Hepatocyte (in vitro differentiated cells): ENCODE measurements around the gene AP3D1. TPM values are rescaled to one million over a fixed set of nuclear protein-coding genes. Genes with fewer than 3 reads are reported as not detected.
A peak's percentile ranks its signal among the peaks of the same experiment; 100 is the strongest.

ENCODE experiments used
- DNase-seq: peaks from one replicate; pipeline ENCODE4 v3.0.0-alpha.2; 2016; ENCODE audit warnings: low spot score
- H2AFZ ChIP-seq: fragments of 200-600 bp; sonication (generic); 2 replicates; pipeline ENCODE4 v1.6.0; 2016; ENCODE audit warnings: antibody characterized with exemption, mild to moderate bottlenecking
- H3K27ac ChIP-seq: fragments of 200-600 bp; sonication (generic); 2 replicates; pipeline ENCODE4 v1.5.1; 2016; ENCODE audit warnings: mild to moderate bottlenecking
- H3K27me3 ChIP-seq: fragments of 200-600 bp; sonication (generic); 2 replicates; pipeline ENCODE4 v1.6.1; 2016
- H3K36me3 ChIP-seq: fragments of 200-600 bp; sonication (generic); replicated peaks from 2 replicates; pipeline ENCODE4 v1.5.1; 2016; ENCODE audit warnings: low read depth; ENCODE audit not compliant: insufficient read depth
- H3K4me1 ChIP-seq: fragments of 200-600 bp; sonication (generic); 2 replicates; pipeline ENCODE4 v1.5.1; 2016; ENCODE audit warnings: mild to moderate bottlenecking, moderate library complexity; ENCODE audit not compliant: insufficient read depth
- H3K4me2 ChIP-seq: fragments of 200-600 bp; sonication (generic); 2 replicates; pipeline ENCODE4 v1.6.0; 2016
- H3K4me3 ChIP-seq: fragments of 200-600 bp; sonication (generic); 2 replicates; pipeline ENCODE4 v1.5.1; 2016; ENCODE audit warnings: mild to moderate bottlenecking
- H3K79me2 ChIP-seq: fragments of 200-600 bp; sonication (generic); 2 replicates; pipeline ENCODE4 v1.6.0; 2017; ENCODE audit warnings: mild to moderate bottlenecking
- H3K9me2 ChIP-seq: fragments of 200-600 bp; sonication (generic); replicated peaks from 2 replicates; pipeline ENCODE4 v1.6.0; 2017; ENCODE audit warnings: mild to moderate bottlenecking; ENCODE audit not compliant: insufficient read depth
- H3K9me3 ChIP-seq: fragments of 200-600 bp; sonication (generic); 2 replicates; pipeline ENCODE4 v1.5.1; 2016; ENCODE audit warnings: low read depth, mild to moderate bottlenecking
- H4K20me1 ChIP-seq: fragments of 200-600 bp; sonication (generic); 2 replicates; pipeline ENCODE4 v1.6.0; 2016; ENCODE audit warnings: mild to moderate bottlenecking; ENCODE audit not compliant: insufficient read depth, poor library complexity, severe bottlenecking
- EZH2 ChIP-seq: fragments of 200-600 bp; sonication (generic); IDR thresholded peaks from 2 replicates; pipeline ENCODE4 v1.6.1; 2016; ENCODE audit warnings: antibody characterized with exemption, mild to moderate bottlenecking, borderline replicate concordance
- EZH2phosphoT487 ChIP-seq: fragments of 200-600 bp; sonication (generic); IDR thresholded peaks from one replicate; pipeline ENCODE4 v1.6.1; 2018; ENCODE audit warnings: antibody characterized with exemption, mild to moderate bottlenecking, low read depth, moderate library complexity; ENCODE audit not compliant: unreplicated experiment, severe bottlenecking
- WGBS: methylation state at CpG from one replicate; pipeline ENCODE4 v1.1.6; 2016; ENCODE audit warnings: low lambda C conversion rate; ENCODE audit errors: missing lambda C conversion rate; 5-methylcytosine and 5-hydroxymethylcytosine counted together
- polyA plus RNA-seq: library from polyadenylated mRNA; unstranded; fragments of >200 nt; fragmentation: Nextera tagmentation; extraction: Ambion mirVana; gene quantifications from 2 replicates; pipeline ENCODE4 v1.2.1, GENCODE V29; 2016
- total RNA-seq: library from RNA; depleted of rRNA; stranded (reverse); fragments of >200 nt; gene quantifications from 2 replicates; pipeline ENCODE4 v1.2.3, GENCODE V29; 2014
- TF ChIP-seq, protein P1 (sequence below): fragments of 200-600 bp; sonication (generic); IDR thresholded peaks from 2 replicates; pipeline ENCODE4 v1.5.1; 2016; ENCODE audit warnings: antibody characterized with exemption, mild to moderate bottlenecking; ENCODE audit not compliant: poor library complexity

AP3D1 gene
- total and polyA plus RNA-seq, 2 experiments from 2014 or later: 102 to 108 TPM

DNA sequence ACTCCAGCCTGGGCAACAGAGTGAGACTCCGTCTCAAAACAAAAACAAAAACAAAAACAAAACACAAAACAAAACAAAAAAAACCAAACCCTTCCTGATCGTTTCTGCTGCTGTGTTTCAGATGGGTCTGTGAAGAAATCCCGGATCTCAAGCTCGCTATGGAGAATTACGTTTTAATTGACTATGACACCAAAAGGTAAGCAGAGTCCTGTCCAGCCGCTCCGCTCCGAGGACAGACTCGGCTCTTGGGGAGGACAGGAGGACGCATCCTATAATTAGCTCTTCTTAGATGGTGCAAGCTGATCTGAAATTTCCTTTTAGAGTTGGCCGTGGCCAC, 34.3 kb upstream of the AP3D1 start:
- Histone ChIP-seq H4K20me1 (peaks cover 23% of the 10 kb centered on the region), H3K9me2 (no peaks in the 10 kb centered on the region), H3K9me3 (no peaks in the 10 kb centered on the region), H3K36me3 (no peaks in the 10 kb centered on the region), H3K79me2 (peaks cover 75% of the 10 kb centered on the region), H3K27me3 (no peaks in the 10 kb centered on the region), H3K4me2 (peak overlapping the region; percentile 63), H2AFZ (no peak overlapping the region), H3K4me3 (no peak overlapping the region), H3K4me1 (peaks cover 24% of the 10 kb centered on the region), H3K27ac (peak overlapping the region; percentile 76)
- 57% methylated on average over 11 of the region's 11 CpGs for WGBS
- TF ChIP-seq, protein P1, sequence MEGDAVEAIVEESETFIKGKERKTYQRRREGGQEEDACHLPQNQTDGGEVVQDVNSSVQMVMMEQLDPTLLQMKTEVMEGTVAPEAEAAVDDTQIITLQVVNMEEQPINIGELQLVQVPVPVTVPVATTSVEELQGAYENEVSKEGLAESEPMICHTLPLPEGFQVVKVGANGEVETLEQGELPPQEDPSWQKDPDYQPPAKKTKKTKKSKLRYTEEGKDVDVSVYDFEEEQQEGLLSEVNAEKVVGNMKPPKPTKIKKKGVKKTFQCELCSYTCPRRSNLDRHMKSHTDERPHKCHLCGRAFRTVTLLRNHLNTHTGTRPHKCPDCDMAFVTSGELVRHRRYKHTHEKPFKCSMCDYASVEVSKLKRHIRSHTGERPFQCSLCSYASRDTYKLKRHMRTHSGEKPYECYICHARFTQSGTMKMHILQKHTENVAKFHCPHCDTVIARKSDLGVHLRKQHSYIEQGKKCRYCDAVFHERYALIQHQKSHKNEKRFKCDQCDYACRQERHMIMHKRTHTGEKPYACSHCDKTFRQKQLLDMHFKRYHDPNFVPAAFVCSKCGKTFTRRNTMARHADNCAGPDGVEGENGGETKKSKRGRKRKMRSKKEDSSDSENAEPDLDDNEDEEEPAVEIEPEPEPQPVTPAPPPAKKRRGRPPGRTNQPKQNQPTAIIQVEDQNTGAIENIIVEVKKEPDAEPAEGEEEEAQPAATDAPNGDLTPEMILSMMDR: no peak
- TF ChIP-seq EZH2 (no peak), EZH2phosphoT487 (no peak)
- DNase-seq: no peak

DNA sequence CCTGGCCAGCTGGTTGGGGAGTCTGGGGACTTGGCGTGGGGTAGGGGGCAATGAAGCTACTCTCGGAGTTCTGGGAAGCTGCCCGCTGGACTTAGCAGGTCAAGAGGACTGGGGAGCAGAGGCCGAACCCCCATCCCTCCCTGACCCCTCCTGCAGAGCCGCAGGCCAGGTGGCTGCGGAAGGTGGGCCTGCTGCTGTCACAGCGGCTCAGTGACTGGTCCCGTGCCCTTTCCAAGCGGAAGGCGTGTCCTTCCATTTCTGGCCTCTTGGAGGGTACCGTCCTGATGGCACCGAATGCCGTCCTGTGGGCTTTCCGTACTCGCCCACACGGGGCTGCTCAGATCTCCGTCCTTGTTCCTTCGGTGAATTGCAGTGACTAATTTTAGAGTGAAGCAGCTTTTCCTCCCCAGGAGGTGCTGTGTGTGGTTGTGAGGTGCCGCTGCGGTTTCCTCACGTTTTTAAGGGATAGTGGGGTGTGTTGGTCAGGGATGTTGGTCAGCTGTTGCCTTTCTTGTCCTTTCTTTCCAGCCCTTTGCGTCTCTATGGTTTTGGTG, 33.1 kb upstream of the AP3D1 start:
- Histone ChIP-seq H3K27me3 (no peaks in the 10 kb centered on the region), H2AFZ (no peak overlapping the region), H3K4me1 (peaks cover 24% of the 10 kb centered on the region), H3K9me2 (no peaks in the 10 kb centered on the region), H3K4me3 (no peak overlapping the region), H3K9me3 (no peaks in the 10 kb centered on the region), H3K36me3 (no peaks in the 10 kb centered on the region), H3K4me2 (no peak overlapping the region), H3K79me2 (peaks cover 86% of the 10 kb centered on the region), H3K27ac (no peak overlapping the region), H4K20me1 (peaks cover 30% of the 10 kb centered on the region)
- WGBS: 97% methylated on average over 22 of the region's 22 CpGs
- TF ChIP-seq EZH2: no peak
- no peak for TF ChIP-seq EZH2phosphoT487
- TF ChIP-seq, protein P1: no peak
- no peak for DNase-seq

DNA sequence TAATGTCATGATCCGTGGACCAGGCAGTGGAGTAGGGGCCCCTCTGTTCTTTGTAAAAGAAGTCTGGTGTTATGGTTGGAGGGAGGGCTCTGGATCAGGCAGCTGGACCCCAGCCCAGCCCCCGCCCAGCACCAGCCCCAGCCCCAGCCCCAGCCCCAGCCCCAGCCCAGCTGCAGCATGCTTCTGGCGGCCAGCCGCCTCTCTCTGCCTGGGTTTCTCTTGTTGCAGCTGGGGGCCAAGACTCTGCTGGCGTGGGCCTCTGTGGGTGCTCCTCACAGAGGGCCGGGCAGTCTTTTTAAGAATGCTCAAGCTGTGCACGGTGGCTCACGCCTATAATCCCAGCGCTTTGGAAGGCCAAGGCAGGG, 30.2 kb upstream of the AP3D1 start:
- DNase-seq: no peak
- H3K4me3 ChIP-seq: no peak overlapping the region
- H3K79me2 ChIP-seq: peaks cover 93% of the 10 kb centered on the region
- TF ChIP-seq EZH2phosphoT487 (no peak), EZH2 (no peak)
- TF ChIP-seq, protein P1: no peak
- peaks cover 41% of the 10 kb centered on the region for H4K20me1 ChIP-seq
- no peak overlapping the region for H2AFZ ChIP-seq
- H3K4me2 ChIP-seq: peak overlapping the region; percentile 48
- peaks cover 18% of the 10 kb centered on the region for H3K4me1 ChIP-seq
- no peaks in the 10 kb centered on the region for H3K27me3 ChIP-seq
- H3K36me3 ChIP-seq: no peaks in the 10 kb centered on the region
- H3K9me3 ChIP-seq: no peaks in the 10 kb centered on the region
- H3K9me2 ChIP-seq: no peaks in the 10 kb centered on the region
- H3K27ac ChIP-seq: peak overlapping the region; percentile 46
- 61% methylated on average over 9 of the region's 9 CpGs for WGBS
